Natural killer cell treated with Interleukin-12 subunit alpha and Interleukin-12 subunit beta and Interleukin-15 and Interleukin-18, amount 100 ng/mL, for 72 hours (primary cell): ENCODE results near the gene LRRC45. TPM values are rescaled to one million over a fixed set of nuclear protein-coding genes. Genes with fewer than 3 reads are reported as not detected.

Experiments used
- ATAC-seq, 2 donors: fragments of 150-1000 bp; cut with Tn5 transposase in 1 of 2; sonication (Bioruptor Pico), chemical (Tn5 transposase) in 1 of 2; 2 replicates each; pipeline ENCODE4 v1.10.0; 2021
- DNase-seq: peaks from one replicate; pipeline ENCODE4 v3.0.0; 2022; ENCODE audit warnings: low spot score
- H3K27ac Mint-ChIP-seq, 2 donors: 1 replicate in 1 of 2; 2 replicates in 1 of 2; pipeline ENCODE4 v1.8.0; 2022; ENCODE audit warnings: mixed read lengths in 2 of 2, mild to moderate bottlenecking in 1 of 2, moderate library complexity in 1 of 2
- H3K27me3 Mint-ChIP-seq, 2 donors: 1 replicate in 1 of 2; 2 replicates in 1 of 2; pipeline ENCODE4 v1.8.0; 2022; ENCODE audit warnings: mixed read lengths in 2 of 2
- H3K36me3 Mint-ChIP-seq: one replicate; pipeline ENCODE4 v1.8.0; 2022; ENCODE audit warnings: mixed read lengths
- H3K4me1 Mint-ChIP-seq, 2 donors: 1 replicate in 1 of 2; 2 replicates in 1 of 2; pipeline ENCODE4 v1.8.0; 2022; ENCODE audit warnings: low read depth in 2 of 2, mixed read lengths in 2 of 2, mild to moderate bottlenecking in 1 of 2
- H3K4me3 Mint-ChIP-seq: one replicate; pipeline ENCODE4 v1.8.0; 2022; ENCODE audit warnings: mixed read lengths
- H3K9me3 Mint-ChIP-seq: 2 replicates; pipeline ENCODE4 v1.8.0; 2022; ENCODE audit warnings: mixed read lengths
- total RNA-seq, 2 donors: library from RNA; stranded (reverse); gene quantifications; one replicate each; pipeline ENCODE4 v1.2.3, GENCODE V29; 2022

The LRRC45 gene
- total RNA-seq, 2 donors from 2014 or later, result 16.1 to 42.3 TPM

DNA sequence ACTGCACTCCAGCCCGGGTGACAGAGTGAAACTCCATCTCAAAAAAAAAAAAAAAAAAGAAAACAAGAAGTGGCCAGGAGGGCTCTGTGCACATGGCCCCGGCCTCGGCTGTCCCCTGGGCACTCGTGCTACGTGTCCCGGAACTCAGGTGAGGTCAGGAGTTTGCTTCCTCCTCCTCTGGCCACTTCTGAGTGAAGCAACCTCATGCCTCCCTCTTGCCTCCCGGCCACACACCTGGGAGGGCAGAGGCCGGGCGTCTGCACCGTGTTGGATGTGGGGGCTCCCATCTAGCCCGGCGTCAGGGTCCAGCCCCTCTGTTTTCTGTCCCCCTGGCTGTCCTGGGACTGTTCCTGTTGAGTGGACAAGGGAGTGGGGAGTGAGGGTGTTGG lies 23.5 kb upstream of the LRRC45 start:
- Mint-ChIP-seq H3K4me3 (no peak overlapping the region), H3K27me3 (no peaks in the 10 kb centered on the region), H3K4me1 (no peaks in the 10 kb centered on the region), H3K27ac (no peak overlapping the region), H3K9me3 (no peaks in the 10 kb centered on the region), H3K36me3 (no peaks in the 10 kb centered on the region)
- no peak for ATAC-seq
- no peak for DNase-seq

DNA sequence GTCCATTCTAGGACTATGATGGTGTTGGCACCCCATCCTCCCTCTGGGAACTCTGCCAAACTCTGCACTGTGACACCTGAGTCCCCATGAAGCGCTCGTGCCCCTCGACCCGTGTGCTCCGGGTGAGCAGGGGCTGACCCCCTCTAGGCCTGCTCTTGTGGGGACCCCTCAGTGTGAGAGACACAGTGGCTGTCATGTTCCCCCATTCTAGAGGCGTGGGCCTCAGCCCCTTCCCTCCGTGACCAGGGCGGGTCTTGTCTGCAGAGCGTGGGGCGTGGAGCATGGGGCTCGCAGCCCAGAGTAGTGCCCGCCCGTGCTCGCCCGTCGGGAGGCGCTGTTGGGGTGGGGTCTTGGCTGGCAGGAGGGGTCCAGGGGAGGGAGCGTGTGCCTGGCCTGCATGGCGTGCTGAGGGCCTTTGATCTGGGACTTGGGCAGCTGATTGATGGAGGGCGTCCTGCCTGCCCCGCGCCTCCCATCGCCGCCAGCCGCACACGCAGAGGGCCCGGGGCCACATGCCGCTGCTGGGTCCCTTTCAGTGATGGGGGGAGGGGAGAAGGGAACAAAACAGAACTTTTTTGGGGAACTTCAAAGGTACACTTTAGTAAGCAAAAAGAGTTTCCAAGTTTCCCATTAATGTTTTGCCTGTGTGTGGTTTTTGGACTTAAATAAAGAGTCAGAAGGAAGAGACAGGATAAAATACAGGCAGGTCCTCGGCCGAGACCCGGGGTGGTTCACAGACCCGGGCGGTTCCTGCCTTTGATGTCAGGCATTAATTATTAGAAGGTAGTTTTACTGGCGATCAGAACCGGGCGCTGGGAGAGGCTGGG lies 22.9 kb upstream of the LRRC45 start:
- Mint-ChIP-seq H3K36me3 (no peaks in the 10 kb centered on the region), H3K27ac (no peak overlapping the region), H3K4me3 (no peak overlapping the region), H3K9me3 (no peaks in the 10 kb centered on the region), H3K4me1 (no peaks in the 10 kb centered on the region), H3K27me3 (no peaks in the 10 kb centered on the region)
- no peak for DNase-seq
- no peak for ATAC-seq

DNA sequence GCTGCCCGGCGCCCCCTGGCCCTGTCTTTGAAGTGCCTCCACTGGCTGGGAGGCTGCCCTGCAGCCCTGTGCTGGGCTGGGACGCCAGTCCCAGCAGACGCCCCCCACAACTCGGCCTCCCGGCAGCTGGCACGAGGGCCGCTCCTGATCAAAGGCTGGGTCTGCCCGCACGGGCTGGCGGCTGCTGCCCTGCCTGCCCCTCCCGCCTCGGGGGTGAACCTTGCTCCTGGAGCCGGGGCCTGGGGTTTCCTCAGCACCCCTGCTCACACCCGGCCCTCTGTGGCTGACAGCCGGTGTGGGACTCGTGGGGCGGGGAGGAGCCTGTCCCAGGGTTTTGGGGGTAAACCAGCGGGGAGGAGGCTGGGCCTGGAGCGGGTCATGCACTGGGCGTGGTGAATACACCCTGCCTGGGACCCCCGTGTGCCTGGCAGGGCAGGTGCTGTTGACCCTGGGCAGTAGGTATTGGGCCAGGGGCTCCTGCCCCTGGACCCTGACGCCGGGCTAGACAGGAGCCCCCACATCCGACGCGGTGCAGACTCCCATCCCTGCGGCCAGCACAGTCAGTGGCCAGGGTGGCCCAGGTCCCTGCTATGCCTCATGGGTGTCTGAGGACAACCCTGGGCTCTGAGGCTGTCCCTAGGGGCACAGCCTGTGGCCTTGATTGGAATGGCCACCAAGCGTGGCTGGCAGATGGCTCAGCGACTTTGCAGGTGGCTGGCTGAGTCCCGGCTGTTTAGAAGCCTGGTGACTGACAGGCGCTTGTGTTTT lies 22.1 kb upstream of the LRRC45 start:
- H3K27me3 Mint-ChIP-seq, result no peaks in the 10 kb centered on the region
- no peaks in the 10 kb centered on the region for H3K9me3 Mint-ChIP-seq
- H3K36me3 Mint-ChIP-seq, result no peaks in the 10 kb centered on the region
- DNase-seq, result no peak
- H3K27ac Mint-ChIP-seq, result no peak overlapping the region
- H3K4me1 Mint-ChIP-seq, result no peaks in the 10 kb centered on the region
- no peak overlapping the region for H3K4me3 Mint-ChIP-seq
- ATAC-seq, result peak in 1 of 2 donors; percentile 24

DNA sequence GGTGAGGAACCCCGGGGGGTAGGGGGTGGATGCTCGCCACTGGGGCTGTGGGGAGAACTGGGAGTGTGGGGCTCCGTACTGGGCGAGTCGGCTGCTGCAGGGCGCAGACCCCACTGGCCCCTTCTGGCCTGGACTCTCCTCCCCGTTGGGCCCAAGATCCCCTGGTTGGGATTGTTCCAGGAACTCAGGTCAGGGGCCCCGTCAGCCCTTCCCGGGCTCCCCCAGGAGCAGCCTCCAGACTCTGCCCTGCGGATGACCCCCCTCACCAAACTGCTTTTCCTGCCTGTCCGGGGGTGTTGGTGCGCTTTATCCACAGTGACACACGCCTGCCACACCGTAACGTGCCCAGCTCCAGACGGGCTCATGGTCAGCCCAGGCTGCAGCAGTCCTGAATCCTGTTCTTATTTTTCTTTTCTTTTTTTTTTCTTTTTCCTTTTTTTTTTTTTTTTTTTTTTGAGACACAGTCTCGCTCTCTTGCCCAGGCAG lies 21.5 kb upstream of the LRRC45 start:
- Mint-ChIP-seq H3K4me1 (no peaks in the 10 kb centered on the region), H3K4me3 (no peak overlapping the region), H3K27me3 (no peaks in the 10 kb centered on the region), H3K36me3 (no peaks in the 10 kb centered on the region), H3K27ac (no peak overlapping the region), H3K9me3 (no peaks in the 10 kb centered on the region)
- DNase-seq (no peak), ATAC-seq (no peak)

DNA sequence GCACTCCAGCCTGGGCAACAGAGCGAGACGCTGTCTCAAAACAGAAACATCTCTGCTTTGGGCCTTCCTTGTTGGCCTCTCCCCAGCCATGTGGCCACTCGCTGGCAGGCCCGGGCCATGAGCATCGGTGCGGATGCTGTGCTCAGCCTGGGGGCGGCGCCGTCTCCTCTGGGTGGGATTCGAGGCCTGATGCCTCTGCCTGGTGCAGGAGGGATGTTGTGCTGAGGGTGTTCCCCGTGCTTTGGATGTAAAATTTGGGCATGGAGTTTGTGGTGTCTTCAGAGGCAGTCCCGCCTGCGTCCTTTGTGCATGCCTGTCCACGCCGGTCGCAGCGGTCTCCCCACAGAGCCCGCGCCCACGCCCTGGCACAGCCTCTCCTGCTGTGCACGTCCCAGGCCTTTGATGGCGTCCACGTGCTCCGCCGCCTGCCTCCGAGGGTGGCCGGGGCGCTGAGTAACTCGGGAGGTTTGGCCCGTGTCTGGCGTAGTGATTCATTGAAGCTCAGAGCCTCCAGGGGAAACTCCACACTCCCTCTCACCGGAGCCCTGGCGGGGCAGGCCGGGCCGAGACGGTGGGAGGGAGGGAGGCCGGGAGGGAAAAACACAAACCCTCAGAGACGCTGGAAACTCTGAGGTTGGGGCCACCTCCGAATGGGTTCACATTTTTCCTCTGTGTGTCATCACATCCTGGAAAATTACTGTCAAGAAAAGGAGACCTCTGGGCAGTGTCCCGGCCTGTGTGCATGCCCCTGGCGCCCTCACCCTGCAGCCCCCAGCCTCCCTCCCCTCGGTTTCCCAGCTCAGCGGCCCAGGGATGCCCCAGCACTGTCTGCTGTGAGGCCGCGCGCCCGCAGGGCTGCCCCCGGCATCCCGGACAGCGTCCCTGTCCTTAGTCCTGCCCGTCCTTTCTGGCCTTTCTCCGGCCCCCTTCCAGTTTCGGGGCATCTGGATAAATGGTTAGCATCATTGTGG lies 19.4 kb upstream of the LRRC45 start:
- DNase-seq (no peak), ATAC-seq (no peak)
- H3K27ac Mint-ChIP-seq, result no peak overlapping the region

DNA sequence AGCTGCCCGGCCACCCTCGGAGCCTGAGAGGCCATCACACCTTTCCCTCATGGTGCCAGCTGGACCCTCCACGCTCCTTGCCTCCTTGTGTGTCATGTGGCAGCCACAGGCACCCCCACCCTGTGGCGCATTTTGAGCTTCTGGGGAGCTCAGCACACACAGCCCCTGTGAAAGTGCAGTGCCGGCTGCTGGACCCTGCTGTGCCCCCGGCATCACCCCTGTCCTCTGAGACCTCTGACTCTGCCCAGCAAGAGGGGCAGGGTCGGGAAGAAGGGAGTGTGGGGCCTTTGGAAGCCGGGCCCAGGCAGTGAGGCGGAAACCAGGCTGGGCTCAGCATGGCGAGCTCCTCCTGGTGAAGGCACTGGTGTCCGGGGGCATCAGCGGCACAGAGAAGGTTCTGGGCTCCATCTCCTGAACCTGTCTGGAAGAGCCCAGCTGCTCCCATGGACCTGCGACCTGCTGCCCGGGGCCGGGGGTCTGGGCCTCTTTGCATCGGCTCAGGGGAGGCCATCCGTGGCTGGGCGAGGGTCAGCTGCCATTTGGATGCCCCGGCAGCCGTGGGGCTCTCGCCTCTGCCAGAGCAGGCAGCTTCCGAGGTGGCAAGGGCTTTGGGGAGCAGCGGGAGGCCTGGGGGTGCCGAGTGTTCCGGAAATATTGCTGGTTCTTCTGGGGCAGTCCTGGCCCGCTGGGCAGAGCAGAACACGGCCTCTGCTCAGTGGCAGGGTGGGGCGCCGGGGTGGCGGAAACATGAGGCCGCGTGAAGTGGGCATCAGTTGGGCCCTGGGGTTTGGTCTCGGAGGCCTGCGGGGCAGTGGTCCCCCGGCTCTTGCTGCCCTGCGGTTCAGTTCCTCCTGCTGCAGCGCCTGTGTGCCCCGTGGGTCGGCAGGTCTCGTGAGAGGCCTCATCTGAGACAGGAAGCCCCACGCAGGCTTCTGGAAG lies 18.3 kb upstream of the LRRC45 start:
- no peaks in the 10 kb centered on the region for H3K36me3 Mint-ChIP-seq
- ATAC-seq, result no peak

More for the DNA sequence above, 19.4 kb upstream of the LRRC45 start:
- Mint-ChIP-seq H3K27me3 (no peaks in the 10 kb centered on the region), H3K4me1 (no peaks in the 10 kb centered on the region), H3K36me3 (no peaks in the 10 kb centered on the region), H3K9me3 (no peaks in the 10 kb centered on the region), H3K4me3 (no peak overlapping the region)

DNA sequence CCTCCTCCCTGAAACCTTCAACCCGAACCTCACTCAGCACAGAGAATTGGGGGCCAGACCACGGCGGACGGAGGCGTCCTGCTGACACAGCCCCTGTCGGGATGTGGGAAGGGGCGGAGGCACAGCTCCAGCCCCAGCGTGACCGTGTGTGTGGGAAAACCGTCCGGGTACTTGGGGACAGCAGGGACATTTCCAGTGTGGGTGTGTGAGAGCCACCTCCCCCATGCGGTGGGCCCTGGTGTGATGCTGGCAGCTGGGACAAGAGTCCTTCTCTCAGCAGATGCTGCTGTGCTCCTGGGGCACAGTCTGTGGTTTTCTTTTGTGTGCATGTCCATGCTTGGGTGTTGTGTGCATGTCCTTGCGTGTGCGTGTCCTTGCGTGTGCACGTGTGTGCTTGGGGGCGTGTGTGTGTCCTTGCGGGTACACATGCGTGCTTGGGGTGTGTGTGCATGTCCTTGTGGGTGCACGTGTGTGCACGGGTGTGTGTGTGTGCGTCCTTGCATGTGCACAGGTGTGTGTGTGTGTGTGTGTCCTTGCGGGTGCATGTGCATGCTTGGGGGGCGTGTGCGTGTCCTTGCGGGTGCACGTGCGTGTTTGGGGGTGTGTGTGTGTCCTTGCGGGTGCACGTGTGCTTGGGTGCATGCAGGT lies 17.3 kb upstream of the LRRC45 start:
- H3K27ac Mint-ChIP-seq, result no peak overlapping the region
- no peaks in the 10 kb centered on the region for H3K9me3 Mint-ChIP-seq
- no peaks in the 10 kb centered on the region for H3K36me3 Mint-ChIP-seq
- H3K27me3 Mint-ChIP-seq, result no peaks in the 10 kb centered on the region
- ATAC-seq (no peak), DNase-seq (no peak)
- H3K4me1 Mint-ChIP-seq, result no peaks in the 10 kb centered on the region
- no peak overlapping the region for H3K4me3 Mint-ChIP-seq

More for the DNA sequence above, 18.3 kb upstream of the LRRC45 start:
- Mint-ChIP-seq H3K4me1 (no peaks in the 10 kb centered on the region), H3K4me3 (no peak overlapping the region), H3K9me3 (no peaks in the 10 kb centered on the region), H3K27me3 (no peaks in the 10 kb centered on the region), H3K27ac (no peak overlapping the region)
- no peak for DNase-seq

DNA sequence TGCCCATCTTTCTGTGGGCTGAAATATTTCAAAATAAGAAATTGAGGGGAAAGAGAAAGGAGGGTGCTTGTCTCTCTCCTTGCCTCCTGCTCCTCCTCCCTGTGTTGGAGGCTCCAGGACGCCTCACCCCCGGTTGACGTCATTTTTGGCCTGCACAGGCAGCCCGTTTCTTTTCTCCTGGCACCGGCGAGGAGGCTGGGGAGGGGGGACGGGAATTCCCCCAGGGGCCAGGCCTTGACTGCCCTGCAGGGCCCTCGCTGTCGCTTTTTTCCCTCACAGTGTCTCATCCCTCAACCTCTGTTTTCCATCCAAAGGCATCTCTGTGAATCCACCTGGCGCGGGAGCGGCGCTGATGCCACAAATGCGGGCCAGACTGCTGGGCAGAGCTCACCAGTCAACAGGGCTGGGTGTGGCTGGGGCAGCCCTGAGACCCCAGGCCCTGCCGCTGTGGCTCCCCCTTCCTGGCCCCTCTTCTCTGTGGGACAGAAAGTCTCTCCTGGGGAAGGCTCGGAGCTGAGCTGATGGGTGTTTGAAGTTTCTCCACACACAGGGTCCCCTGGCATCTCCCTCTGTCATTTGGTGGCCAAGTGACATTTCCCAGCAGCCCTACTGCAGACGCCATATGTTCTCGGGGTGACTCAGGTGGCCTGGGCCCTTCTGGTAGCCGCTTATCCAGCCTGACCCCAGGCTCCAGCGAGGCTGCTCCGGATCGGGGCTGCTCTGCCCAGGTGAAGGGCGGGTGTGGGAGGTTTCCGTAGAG lies 16.5 kb upstream of the LRRC45 start:
- Mint-ChIP-seq H3K4me3 (no peak overlapping the region), H3K9me3 (no peaks in the 10 kb centered on the region), H3K36me3 (no peaks in the 10 kb centered on the region), H3K27me3 (no peaks in the 10 kb centered on the region), H3K27ac (no peak overlapping the region), H3K4me1 (no peaks in the 10 kb centered on the region)
- DNase-seq, result no peak
- ATAC-seq, result no peak

DNA sequence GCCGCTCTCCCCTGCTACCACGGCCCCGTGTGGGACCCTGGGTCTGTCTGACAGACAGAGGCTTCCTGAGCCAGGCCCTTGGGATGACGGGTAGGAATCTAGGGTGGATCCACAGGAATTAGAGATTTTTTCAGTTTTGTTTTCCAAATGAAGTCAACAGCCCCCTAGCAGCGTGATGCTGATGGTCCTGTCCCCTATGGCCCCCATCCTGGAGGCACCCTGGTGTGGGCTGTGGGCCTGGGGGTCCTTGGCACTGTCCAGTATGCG lies 15.9 kb upstream of the LRRC45 start:
- ATAC-seq (no peak), DNase-seq (no peak)
- Mint-ChIP-seq H3K4me1 (no peaks in the 10 kb centered on the region), H3K36me3 (no peaks in the 10 kb centered on the region), H3K27me3 (no peaks in the 10 kb centered on the region), H3K4me3 (no peak overlapping the region), H3K27ac (no peak overlapping the region), H3K9me3 (no peaks in the 10 kb centered on the region)

DNA sequence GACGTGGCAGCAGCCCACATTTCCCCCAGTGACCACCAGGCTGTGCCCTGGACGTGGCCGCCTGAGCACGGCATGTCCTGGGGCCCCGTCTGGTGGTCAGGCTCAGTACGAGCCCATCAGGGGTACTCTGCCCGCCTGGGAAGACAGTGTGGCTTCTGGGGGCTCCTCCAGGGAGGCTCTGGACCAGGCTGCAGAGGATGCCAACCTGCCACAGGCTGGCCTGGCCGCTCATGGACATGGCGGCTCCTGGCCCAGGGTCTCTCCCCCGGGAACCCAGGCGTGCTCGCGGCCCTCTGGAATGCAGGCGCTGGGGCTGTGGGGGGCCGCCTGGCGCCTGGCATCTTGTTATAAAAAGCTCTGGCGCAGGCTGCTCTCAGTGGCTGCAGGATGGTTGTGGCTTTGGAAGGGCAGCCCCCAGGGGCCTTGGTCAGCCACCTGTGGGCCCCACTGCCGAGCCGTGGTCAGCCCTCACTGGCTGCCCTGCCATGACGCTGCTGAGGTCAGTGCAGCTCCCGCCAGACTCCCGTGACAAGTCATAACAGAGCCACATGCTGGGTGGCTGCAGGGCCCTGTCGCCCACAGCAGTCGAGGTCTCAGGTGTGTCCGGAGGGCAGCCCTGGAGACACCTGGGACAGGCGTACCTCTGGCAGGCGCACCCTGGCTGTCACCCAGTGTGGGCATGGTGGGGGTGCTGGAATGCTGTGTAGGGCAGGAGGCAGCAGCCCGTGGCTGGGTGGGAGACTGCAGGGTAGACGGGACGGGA lies 15.4 kb upstream of the LRRC45 start:
- no peak overlapping the region for H3K4me3 Mint-ChIP-seq
- H3K27ac Mint-ChIP-seq, result no peak overlapping the region
- no peaks in the 10 kb centered on the region for H3K27me3 Mint-ChIP-seq
- ATAC-seq (no peak), DNase-seq (no peak)
- no peaks in the 10 kb centered on the region for H3K9me3 Mint-ChIP-seq
- H3K4me1 Mint-ChIP-seq, result no peaks in the 10 kb centered on the region
- no peaks in the 10 kb centered on the region for H3K36me3 Mint-ChIP-seq

DNA sequence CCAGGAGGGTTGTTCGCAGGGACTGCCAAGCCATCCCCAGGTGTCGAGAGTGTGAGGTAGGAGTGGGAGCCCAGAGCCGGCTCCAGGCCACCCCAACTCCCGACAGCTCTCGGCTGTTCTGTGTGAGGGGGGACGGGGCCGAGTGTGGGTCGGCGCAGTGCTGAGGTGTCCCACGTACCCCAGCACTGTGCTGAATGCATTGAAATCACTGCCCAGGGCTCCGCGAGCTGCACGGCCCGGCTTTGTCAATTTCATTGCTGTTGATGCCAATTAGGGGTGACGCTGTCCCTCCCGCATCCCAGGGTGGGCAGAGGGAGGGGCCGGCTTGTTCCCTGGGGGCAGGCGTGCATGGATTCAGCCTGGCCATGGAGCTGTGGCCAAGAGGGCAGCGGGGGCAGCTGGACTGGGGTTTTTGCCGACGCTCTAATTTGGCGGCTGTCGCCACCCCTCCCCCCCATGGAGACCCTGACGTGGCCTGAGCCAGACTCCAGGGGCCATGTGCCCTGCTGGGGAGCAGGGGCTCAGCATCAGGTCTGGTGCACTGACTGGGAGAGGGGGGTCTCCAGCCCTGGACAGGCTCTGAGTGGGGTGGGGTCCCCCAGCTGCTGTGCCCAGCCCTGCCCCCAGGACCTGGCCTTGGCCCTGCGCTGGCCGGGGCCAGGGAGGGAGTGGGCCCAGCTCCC lies 14.7 kb upstream of the LRRC45 start:
- H3K36me3 Mint-ChIP-seq, result no peaks in the 10 kb centered on the region
- no peak for ATAC-seq
- H3K9me3 Mint-ChIP-seq, result no peaks in the 10 kb centered on the region
- H3K4me3 Mint-ChIP-seq, result no peak overlapping the region
- no peaks in the 10 kb centered on the region for H3K27me3 Mint-ChIP-seq
- no peak overlapping the region for H3K27ac Mint-ChIP-seq
- no peaks in the 10 kb centered on the region for H3K4me1 Mint-ChIP-seq
- DNase-seq, result no peak
